Activated CD8-positive, alpha-beta memory T cell treated with anti-CD3 and anti-CD28 coated beads for 48 hours (primary cell): Measurements from ENCODE around the gene ARHGAP44.
"Not testable (repeated sequence)": the region's sequence is repeated elsewhere in the genome, so short reads cannot be mapped to it uniquely, and the experiment has no call there.

Source experiments
- DNase-seq, 3 experiments: peaks; one replicate each; pipeline ENCODE4 v3.0.0-alpha.2; 2020; ENCODE audit warnings: low read depth in 2 of 3, low spot score in 2 of 3

The ARHGAP44 gene

DNA sequence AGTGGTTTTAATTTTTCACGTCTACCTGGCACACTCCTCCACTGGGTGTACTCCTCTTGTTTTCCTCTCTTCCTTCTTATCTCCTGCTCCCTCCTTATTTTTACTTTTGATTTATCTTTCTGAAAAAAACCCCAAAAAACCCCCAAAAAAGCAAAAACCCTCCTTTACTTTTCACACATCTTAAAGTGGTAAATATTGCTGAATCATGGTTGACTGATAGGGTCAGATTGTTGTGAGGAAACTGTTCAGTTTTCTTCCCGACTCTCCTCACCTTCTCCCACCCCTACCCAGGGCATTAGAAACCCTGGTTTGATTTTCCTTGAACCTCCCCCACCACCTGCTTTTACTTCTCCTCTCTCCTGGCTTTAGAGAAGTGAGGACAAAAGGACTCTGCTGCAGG is 25.4 kb downstream of the ARHGAP44 start:
- DNase-seq = no peak

DNA sequence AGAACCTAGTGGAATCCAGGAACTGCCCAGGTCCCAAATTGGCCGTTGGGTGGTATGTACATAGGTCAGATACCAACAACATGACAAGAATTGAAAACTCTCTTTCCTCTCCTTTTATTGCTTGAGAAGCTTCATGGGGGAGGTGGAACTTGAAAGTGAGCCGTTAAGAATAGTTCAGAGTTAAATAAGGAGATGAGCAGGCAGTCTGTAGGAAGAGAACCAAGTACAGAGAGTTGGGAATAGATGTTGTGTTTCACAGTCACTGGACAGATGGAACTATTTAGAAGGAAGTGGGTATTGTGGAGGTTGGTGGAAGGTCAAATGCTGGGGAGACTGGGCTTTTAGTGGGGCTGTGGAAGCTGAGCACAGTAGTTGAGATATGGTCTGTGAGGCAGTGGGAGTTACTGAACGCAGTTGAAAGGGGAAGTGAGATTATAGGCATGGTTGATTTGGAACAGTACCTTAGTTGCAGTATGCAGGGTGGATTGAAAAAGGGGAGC is 26.4 kb downstream of the ARHGAP44 start:
- DNase-seq = no peak

DNA sequence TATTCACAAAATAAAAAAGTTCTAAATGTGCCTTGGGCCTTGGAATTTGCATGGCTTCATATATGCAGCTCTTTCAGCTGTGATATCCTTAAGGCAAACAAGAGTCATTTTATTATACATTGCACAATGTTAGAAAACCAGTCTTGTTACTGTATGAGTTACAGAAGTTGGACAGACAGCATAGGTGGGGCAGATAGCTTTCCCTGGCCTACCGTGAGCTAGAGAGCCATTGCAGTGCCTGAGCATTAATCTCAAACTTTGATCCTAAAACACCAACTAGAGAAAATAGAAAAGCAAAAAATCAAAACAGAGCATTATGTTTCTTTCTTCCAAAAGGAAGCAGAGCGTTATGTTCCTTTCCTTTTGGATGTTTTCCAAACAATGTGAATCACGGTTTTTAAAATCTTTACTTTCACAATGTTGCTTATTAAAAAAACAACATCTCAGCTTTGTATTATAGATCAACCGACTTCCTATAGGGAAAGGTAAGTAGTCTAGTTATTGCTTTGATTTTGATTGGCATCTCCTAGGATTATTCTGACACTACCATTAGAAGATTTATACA is 32.2 kb downstream of the ARHGAP44 start:
- no peak for DNase-seq

DNA sequence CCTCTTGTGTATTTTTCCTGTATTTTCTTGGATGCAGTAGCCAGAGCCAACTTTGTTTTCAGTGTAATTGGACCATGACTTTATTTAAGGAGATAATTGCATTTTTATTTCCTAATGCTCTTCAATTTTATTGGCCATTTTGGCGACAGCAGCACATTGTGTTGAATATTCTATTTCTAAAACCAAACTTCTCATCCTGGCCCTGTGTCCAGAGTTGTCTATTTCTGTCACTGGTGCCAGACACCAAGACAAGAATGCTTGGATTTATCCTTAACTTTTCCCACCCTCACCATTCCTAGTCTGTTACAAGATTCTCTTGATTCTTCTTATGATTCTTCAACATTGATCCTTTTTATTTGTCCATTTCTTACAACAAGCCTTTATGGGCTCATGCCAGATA is 37.1 kb downstream of the ARHGAP44 start:
- no peak for DNase-seq

DNA sequence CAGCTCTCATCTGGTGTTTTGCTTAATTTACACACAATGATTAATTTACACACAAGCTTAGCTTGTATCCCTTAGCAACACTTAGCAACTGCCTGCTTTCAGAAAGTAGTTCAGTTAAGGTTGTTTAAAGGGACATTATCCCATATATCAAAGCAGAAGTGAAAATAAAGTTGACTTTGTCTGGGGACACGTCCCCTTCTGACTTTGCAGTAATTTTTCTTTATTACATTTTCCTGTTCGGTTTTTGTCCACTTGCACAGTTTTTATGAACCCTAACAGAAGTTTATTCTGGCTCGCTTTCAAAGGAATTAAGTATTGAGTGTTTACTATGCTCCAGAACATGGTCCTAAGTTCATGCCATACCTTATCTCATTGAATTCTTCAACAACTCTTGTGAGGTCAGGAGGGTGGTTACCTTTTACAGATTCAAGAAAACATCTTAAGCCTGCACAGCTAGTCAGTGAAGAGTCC is 41.5 kb downstream of the ARHGAP44 start:
- no peak for DNase-seq

DNA sequence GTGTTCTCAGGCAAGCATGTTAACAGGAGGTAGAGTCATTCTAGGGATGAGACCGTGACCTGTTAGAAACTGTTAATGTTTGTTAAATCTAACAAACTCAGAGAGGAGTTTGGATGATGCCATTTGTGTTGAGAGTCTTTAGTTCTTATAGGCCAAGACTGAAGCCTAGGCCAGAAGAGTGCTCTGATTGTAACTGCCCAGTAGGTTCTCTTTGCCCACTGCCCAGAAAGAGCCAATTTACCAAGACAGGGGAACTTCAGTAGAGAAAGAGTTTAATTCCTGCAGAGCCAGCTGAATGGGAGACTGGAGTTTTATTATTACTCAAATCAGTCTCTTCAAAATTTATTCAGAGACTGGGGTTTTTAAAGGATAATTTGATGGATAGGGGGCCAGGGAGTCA is 42.5 kb downstream of the ARHGAP44 start:
- DNase-seq = no peak

DNA sequence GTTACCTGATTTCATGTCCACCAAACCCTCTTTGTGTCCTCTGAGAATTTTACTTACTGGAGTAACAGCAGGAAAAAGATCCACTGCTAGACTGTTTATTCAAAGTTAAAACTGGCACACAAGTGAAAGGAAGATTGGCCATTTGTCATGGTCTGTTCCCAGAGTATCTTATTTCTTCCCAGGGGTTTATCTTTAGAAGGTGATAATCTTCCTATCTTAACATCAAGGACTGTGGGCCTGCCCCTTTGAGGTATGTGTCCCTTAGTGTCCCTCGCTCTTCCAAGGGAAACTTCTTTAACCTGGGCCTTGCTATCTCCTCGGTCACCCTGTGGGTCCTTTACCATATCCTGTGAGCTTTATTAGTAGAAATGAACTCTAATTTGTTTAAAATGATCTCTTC is 49.7 kb downstream of the ARHGAP44 start:
- DNase-seq = no peak

DNA sequence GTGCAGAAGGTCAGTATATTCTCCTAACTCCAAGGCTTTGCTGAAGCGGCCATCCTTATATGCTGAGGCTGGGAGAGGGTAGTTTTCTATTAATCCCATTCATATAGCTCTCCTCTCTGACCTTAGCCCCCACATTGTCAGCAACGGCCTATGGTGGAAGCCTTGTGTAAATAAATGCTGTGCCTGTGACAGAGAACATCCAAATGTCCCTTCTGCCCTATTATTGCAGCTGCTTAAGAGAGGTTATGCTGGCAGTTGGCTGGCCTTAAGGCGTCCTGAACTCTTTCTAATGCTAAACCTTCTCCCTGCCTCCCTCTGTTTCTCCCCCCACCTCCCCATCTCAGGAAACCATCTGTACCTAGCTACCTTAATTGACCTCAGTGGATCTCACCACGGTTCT is 53.6 kb downstream of the ARHGAP44 start:
- no peak for DNase-seq

DNA sequence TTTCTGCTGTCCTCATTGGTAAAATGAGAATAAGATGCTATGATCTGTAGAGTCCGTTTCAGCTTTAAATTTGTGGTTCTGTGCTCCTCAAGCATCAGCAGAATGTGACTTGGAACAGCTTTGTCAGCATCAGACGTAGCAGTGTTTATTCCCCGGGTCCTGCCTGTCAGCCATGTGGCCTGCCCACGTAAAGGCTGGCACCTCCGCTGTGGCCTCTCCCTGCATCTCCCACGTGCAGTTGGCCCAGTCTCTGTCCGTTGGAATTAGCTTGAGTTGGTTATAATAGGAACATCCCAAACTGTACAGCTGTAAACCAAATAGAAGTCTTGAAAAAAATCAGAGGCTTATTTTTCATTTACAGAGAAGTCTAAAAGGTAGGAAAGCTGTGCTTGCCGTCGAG is 61.7 kb downstream of the ARHGAP44 start:
- DNase-seq = no peak

DNA sequence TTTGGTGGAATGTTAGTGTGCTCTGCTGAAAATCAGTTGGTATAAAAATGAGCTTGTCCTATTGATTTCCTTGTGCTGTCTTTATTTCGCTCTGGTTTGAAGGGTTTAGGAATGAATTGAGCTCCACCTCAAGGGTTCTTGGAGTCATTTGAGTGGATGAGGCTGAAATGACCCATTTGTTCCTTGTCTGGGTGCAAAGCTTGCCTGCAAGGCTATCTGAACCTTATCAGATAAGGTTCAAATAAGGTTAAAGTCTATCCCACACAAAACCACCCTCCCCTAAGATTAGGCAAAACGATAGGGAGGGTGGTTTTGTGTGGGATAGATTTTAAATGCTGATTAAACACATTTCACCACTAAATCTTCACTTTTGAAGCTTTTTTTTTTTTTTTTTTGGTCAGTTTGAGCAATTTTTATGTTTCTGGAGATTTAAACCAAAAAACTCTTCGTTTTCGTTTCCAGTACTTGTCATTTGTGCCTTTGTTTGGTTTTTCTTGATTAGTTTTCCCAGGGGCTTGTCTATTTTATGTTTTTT is 62.7 kb downstream of the ARHGAP44 start:
- no peak for DNase-seq

DNA sequence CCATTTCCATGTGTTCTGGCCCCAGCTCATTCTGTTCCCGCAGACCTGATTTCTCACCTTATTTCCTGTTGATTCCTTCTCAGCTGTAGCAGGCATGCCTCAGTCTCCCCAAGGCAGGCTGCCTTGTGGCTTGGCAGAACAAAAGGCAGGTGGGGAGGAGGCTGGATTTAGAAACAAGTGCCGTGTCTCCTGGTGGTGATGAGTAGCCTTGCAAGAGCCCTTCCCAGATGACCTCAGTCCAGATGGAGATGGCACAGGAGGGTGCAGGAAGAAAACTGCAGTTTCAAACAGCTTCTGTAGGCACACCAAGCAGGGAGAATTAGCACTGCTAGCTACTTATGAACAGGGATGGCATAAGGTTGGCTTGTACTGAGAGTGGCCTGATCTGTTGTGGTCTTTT is 64.6 kb downstream of the ARHGAP44 start:
- DNase-seq = no peak

DNA sequence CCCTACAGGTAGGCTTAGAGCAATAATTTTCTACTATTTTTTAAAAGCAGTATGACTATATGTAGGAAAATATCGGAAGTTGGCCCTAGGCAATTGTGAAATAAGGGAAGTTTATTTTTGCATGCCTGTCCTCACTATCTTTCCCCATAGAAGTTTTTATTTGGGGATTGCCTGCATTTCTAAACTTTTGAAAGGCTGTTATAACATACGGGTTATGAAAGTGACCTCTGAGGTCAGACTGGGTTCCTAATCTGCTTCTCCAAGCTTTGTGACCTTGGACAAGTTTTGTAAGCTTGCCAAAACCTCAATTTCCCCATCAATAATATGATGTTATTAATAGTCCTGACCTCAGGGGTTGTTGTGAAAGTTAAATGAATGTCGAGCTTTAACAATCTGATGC is 67.1 kb downstream of the ARHGAP44 start:
- DNase-seq = no peak

DNA sequence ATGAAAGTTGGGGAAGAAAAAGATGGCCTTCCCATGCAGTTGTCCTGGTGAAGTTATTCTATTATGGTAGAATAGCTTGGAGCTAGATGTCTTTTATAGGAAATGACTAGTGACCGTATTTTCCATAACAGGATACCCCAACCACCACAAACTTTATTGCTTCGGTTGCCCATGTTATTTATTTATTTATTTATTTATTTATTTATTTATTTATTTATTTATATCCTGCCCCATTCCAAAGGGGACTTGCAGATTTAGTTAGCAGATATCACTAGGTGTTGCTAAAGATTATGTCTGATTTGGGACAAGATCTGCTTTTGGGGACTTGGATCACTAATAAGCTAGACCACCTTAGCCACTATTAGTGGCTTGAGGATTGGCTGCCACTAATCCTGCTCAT is 68.3 kb downstream of the ARHGAP44 start:
- DNase-seq = no peak

DNA sequence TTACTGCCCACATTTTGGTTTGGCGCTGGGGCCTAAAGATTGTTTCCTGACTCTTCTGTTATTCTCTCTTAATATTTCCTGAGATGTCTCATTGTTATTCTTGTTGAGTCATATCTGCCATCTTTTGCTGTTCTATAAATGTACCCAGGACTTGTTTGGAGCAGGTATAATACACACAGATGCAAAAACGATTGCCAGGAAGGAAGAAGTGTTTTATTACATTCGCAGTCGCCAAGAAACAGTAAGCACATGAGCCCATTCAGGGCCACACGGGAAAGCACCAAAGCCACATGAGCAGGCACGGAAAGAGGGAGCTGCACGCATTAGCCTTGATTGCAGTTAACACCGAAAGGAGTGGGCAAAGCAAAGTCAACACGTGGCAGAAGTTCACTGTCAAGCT is 70.2 kb downstream of the ARHGAP44 start:
- no peak for DNase-seq

DNA sequence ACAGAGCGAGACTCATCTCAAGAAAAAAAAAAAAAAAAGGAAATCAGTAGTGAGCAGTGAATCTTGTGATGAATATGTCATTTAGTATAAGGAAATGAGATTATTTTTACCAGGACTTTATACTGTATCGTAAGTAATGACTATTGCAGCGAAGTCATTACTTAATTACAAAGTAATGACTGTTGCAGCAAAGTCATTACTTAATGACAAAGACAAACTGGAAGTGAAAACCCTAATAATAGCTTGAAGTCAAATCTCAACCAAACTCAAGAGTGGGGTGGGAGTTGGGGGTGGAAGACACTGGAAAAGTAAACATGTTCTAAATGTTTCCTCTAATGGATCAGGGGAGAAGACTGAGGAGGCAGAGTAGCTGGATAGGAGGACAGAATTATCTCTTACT is 76.5 kb downstream of the ARHGAP44 start:
- DNase-seq = no peak

DNA sequence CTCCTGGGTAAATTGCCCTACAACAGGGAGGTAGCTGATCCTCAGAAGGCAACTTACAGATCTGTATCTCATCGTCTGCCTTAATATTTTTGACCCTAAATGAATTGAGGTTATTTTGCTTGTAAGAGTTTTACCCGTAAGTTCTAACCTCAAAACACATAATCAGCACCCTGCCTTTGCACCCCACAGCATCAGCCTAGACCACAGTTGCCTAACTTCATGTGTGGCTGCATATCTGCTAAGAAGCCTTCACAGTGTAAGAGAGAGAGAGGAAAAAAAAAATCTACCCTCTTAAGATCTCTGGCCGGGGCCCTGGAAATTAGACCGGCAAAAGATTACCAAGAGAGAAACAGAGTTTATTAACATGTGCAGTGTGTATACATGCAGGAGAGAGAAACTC is 76.9 kb downstream of the ARHGAP44 start:
- no peak for DNase-seq

DNA sequence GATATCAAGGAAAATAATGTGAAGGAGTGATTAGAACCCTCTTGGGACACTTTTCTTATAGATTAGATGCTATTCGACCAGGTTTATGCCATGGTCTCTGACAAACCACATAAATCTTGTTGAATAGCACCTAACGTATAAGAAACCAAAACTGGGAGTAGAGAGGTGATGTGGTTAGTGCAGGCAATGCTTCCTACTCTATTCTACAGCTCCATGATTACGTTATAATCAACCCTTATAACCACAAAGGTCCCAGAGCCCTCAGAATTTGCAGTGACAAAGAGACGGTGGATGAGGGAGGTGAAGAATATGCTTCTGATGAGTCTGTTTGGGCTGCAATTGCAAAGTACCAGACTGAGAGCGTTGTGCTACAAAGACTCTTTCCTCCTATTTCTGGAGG is 78.4 kb downstream of the ARHGAP44 start:
- DNase-seq = no peak

DNA sequence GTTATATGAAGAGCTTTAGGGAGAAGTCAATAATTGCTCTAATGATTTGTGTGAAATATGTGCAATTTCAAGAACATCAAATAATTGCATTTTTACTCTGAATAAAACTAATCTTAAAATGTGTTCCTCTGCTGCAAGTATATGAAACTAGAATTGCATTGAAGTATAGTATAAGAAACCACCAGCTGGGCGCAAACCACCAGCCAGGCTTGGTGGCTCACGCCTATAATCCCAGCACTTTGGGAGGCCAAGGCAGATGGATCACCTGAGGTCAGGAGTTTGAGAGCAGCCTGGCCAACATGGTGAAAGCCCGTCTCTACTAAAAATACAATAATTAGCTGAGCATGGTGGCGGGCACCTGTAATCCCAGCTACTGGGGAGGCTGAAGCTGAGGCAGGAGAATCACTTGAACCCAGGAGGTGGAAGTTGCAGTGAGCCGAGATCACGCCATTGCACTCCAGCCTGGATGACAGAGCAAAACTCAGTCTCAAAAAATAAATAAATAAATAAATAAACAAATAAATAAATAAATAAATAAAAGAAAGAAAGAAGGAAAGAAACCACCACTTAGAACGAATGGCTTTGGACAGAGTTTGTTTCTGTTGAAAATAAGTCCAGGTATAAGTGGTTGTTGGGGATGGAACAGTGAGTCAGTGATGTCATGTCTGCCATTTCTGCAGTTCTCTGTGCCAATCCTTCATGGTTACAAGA is 84.3 kb downstream of the ARHGAP44 start:
- DNase-seq = not testable (repeated sequence)

DNA sequence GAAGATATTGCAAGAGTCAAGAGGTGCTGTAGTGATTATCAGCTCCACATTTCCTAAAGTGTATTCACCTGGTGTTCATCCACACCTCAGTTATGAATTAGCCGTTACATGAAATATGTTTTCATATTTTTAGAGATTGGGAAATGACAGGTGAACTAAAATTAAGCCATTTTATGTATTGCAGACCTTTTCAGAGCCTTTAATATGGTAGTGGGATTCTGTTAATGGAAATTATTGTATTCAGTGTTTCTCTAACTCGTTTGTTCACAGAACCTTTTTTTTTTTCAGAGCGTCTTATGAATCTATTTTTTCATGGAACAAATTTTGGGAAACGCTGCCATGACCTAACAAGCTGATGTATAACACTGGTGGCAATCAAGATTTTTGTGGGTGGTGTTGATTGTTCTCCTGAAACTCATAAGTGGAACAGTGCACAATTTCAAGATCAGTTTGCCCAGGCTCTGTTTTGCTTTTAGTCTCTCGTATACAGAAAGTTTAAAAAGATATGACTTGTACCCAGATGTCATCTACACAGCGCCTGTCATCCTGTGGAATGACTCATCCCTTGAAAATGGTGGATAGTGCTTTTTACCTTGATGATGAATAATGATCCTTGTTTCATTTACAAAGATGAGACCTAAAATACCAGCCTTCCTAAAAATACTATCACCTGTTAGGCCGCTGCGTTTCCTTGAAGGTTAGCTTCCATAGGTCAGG is 88.8 kb downstream of the ARHGAP44 start:
- DNase-seq = no peak

DNA sequence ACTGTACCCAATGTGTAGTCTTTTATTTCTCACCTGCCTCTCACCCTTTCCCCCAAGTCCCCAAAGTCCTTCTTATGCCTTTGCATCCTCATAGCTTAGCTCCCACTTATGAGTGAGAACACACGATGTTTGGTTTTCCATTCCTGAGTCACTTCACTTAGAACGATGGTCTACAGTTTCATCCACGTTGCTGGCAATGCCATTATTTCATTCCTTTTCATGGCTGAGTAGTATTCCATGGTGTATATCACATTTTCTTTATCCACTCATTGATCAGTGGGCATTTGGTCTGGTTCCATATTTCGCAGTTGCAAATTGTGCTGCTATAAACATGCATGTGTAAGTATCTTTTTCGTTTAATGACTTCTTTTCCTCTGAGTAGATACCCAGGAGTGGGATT is 89.8 kb downstream of the ARHGAP44 start:
- DNase-seq = not testable (repeated sequence)

DNA sequence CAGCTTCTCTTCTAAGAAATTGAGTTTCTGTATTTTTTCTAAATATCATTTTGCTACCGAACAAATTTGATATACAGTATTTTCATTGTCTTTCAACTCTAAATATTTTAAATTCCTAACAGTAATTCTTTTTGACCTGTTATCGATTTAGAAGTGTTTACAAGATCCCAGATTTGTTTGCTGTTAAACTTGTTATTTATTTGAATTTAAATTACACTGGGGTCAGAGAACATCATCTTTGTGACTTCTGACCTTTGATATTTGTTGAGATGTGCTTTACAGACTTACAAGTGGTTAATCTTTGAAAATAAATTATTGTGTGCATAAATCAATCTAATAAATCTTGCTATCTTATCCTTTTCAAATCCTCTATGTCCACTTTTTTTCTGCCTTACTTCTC is 94.2 kb downstream of the ARHGAP44 start:
- DNase-seq = no peak

DNA sequence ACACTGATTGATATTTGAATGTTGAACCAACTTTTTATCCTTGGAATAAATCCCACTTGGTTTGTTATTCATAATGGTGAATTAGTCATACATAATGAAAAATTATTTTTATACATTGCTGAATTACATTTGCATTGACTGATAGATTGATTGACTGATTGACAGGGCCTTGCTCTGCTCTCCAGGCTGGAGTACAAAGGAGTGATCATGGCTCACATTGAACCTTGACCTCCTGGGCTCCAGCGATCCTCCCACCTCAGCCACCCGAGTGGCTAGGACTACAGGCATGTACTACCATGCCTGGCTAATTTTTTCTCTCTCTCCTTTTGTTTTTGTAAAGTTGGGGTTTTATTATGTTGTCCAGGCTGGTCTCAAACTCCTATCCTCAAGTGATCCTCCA is 97.8 kb downstream of the ARHGAP44 start:
- DNase-seq = no peak
